ENCODE measurements around the gene TRPT1. TPM values are rescaled to one million over a fixed set of nuclear protein-coding genes. Genes with fewer than 3 reads are reported as not detected.

The TRPT1 gene
- total and polyA plus RNA-seq, 2 experiments from 2014 or later: 36.9 to 52.2 TPM

DNA sequence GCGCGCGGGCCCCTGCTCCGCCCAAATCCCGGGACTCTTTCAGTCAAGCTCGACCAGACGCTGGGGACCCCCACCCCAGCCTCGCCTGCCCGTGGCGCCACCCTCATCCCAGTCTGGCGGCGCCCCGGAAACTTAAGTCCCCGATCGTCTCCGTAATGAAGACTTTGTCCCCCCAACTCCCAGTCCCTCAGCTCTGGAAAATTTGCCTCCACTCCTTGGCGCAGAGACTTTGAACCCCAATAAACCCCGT lies 25.7 kb upstream of the TRPT1 start:
- H4K20me1 ChIP-seq (replicated peaks; ENCODE audit: insufficient read depth): no peaks in the 10 kb centered on the region; the same call in none of the 2 replicates
- H3K4me3 Mint-ChIP-seq: peak overlapping the region; percentile 92
- H3K36me3 Mint-ChIP-seq (ENCODE audit: low read depth): peaks cover 15% of the 10 kb centered on the region
- peaks cover 28% of the 10 kb centered on the region for H3K27me3 Mint-ChIP-seq (ENCODE audit: insufficient read depth, low read depth, poor library complexity)
- H2AFZ ChIP-seq: no peak overlapping the region
- DNase-seq (ENCODE audit: low spot score) (no peak), ATAC-seq (no peak; the same call in 2 of the 3 replicates)
- peak overlapping the region; percentile 94 for H3K4me3 ChIP-seq
- no peaks in the 10 kb centered on the region for H3K27me3 ChIP-seq (ENCODE audit: insufficient read depth)
- no peaks in the 10 kb centered on the region for H3K9me3 Mint-ChIP-seq
- H3K79me2 ChIP-seq (replicated peaks; ENCODE audit: insufficient read depth): peaks cover 19% of the 10 kb centered on the region
- H3K27ac Mint-ChIP-seq: peak overlapping the region; percentile 69; the same call in 1 of the 2 replicates
- no peaks in the 10 kb centered on the region for H3K9me2 ChIP-seq (ENCODE audit: insufficient read depth)
- peaks cover 32% of the 10 kb centered on the region for H3K4me1 ChIP-seq (ENCODE audit: insufficient read depth)
- no peak overlapping the region for H3K27ac ChIP-seq (ENCODE audit: low read depth)
- peaks cover 33% of the 10 kb centered on the region for H3F3A ChIP-seq (replicated peaks; ENCODE audit: low read depth)
- peak overlapping the region; percentile 98 for H3K4me2 ChIP-seq
- no peak for TF ChIP-seq EZH2phosphoT487 (IDR thresholded peaks at IDR 0.05; ENCODE audit: unreplicated experiment)
- TF ChIP-seq ZNF331 (CRISPR knock-in tag; IDR thresholded peaks at IDR 0.05; ENCODE audit: low read depth): no peak
- no peak for TF ChIP-seq CTCF (conservative IDR thresholded peaks at IDR 0.05; ENCODE audit: low read depth in 2 of 2)
- no peak for TF ChIP-seq ZNF114 (CRISPR knock-in tag; IDR thresholded peaks at IDR 0.05)
- TF ChIP-seq POLR2AphosphoS5 (IDR thresholded peaks at IDR 0.05; ENCODE audit: low read depth): no peak
- no peak for TF ChIP-seq JUNB (IDR thresholded peaks at IDR 0.05; ENCODE audit: unreplicated experiment)
- TF ChIP-seq, protein P1, sequence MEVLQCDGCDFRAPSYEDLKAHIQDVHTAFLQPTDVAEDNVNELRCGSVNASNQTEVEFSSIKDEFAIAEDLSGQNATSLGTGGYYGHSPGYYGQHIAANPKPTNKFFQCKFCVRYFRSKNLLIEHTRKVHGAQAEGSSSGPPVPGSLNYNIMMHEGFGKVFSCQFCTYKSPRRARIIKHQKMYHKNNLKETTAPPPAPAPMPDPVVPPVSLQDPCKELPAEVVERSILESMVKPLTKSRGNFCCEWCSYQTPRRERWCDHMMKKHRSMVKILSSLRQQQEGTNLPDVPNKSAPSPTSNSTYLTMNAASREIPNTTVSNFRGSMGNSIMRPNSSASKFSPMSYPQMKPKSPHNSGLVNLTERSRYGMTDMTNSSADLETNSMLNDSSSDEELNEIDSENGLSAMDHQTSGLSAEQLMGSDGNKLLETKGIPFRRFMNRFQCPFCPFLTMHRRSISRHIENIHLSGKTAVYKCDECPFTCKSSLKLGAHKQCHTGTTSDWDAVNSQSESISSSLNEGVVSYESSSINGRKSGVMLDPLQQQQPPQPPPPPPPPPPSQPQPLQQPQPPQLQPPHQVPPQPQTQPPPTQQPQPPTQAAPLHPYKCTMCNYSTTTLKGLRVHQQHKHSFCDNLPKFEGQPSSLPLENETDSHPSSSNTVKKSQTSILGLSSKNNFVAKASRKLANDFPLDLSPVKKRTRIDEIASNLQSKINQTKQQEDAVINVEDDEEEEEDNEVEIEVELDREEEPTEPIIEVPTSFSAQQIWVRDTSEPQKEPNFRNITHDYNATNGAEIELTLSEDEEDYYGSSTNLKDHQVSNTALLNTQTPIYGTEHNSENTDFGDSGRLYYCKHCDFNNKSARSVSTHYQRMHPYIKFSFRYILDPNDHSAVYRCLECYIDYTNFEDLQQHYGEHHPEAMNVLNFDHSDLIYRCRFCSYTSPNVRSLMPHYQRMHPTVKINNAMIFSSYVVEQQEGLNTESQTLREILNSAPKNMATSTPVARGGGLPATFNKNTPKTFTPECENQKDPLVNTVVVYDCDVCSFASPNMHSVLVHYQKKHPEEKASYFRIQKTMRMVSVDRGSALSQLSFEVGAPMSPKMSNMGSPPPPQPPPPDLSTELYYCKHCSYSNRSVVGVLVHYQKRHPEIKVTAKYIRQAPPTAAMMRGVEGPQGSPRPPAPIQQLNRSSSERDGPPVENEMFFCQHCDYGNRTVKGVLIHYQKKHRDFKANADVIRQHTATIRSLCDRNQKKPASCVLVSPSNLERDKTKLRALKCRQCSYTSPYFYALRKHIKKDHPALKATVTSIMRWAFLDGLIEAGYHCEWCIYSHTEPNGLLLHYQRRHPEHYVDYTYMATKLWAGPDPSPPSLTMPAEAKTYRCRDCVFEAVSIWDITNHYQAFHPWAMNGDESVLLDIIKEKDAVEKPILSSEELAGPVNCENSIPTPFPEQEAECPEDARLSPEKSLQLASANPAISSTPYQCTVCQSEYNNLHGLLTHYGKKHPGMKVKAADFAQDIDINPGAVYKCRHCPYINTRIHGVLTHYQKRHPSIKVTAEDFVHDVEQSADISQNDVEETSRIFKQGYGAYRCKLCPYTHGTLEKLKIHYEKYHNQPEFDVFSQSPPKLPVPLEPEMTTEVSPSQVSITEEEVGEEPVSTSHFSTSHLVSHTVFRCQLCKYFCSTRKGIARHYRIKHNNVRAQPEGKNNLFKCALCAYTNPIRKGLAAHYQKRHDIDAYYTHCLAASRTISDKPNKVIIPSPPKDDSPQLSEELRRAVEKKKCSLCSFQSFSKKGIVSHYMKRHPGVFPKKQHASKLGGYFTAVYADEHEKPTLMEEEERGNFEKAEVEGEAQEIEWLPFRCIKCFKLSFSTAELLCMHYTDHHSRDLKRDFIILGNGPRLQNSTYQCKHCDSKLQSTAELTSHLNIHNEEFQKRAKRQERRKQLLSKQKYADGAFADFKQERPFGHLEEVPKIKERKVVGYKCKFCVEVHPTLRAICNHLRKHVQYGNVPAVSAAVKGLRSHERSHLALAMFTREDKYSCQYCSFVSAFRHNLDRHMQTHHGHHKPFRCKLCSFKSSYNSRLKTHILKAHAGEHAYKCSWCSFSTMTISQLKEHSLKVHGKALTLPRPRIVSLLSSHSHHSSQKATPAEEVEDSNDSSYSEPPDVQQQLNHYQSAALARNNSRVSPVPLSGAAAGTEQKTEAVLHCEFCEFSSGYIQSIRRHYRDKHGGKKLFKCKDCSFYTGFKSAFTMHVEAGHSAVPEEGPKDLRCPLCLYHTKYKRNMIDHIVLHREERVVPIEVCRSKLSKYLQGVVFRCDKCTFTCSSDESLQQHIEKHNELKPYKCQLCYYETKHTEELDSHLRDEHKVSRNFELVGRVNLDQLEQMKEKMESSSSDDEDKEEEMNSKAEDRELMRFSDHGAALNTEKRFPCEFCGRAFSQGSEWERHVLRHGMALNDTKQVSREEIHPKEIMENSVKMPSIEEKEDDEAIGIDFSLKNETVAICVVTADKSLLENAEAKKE (CRISPR knock-in tag; IDR thresholded peaks at IDR 0.05): no peak
- TF ChIP-seq EZH2 (IDR thresholded peaks at IDR 0.05; ENCODE audit: low read depth, unreplicated experiment): no peak
- TF ChIP-seq, protein P2, sequence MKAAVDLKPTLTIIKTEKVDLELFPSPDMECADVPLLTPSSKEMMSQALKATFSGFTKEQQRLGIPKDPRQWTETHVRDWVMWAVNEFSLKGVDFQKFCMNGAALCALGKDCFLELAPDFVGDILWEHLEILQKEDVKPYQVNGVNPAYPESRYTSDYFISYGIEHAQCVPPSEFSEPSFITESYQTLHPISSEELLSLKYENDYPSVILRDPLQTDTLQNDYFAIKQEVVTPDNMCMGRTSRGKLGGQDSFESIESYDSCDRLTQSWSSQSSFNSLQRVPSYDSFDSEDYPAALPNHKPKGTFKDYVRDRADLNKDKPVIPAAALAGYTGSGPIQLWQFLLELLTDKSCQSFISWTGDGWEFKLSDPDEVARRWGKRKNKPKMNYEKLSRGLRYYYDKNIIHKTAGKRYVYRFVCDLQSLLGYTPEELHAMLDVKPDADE (IDR thresholded peaks at IDR 0.05): no peak
- TF ChIP-seq, protein P3, sequence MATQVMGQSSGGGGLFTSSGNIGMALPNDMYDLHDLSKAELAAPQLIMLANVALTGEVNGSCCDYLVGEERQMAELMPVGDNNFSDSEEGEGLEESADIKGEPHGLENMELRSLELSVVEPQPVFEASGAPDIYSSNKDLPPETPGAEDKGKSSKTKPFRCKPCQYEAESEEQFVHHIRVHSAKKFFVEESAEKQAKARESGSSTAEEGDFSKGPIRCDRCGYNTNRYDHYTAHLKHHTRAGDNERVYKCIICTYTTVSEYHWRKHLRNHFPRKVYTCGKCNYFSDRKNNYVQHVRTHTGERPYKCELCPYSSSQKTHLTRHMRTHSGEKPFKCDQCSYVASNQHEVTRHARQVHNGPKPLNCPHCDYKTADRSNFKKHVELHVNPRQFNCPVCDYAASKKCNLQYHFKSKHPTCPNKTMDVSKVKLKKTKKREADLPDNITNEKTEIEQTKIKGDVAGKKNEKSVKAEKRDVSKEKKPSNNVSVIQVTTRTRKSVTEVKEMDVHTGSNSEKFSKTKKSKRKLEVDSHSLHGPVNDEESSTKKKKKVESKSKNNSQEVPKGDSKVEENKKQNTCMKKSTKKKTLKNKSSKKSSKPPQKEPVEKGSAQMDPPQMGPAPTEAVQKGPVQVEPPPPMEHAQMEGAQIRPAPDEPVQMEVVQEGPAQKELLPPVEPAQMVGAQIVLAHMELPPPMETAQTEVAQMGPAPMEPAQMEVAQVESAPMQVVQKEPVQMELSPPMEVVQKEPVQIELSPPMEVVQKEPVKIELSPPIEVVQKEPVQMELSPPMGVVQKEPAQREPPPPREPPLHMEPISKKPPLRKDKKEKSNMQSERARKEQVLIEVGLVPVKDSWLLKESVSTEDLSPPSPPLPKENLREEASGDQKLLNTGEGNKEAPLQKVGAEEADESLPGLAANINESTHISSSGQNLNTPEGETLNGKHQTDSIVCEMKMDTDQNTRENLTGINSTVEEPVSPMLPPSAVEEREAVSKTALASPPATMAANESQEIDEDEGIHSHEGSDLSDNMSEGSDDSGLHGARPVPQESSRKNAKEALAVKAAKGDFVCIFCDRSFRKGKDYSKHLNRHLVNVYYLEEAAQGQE (IDR thresholded peaks at IDR 0.05; ENCODE audit: unreplicated experiment): no peak
- H3K4me1 Mint-ChIP-seq: peaks cover 39% of the 10 kb centered on the region
- H3K36me3 ChIP-seq (ENCODE audit: insufficient read depth): 0 out of 2 replicates have a peak, but pooled peaks cover 4% of the 10 kb centered on the region
